Measurements from ENCODE around the gene CLP1. TPM values are rescaled to one million over a fixed set of nuclear protein-coding genes. Genes with fewer than 3 reads are reported as not detected.

CLP1 gene
- total and polyA plus RNA-seq, 9 donors, result 5.5 to 11.9 (median 10.5) TPM

DNA sequence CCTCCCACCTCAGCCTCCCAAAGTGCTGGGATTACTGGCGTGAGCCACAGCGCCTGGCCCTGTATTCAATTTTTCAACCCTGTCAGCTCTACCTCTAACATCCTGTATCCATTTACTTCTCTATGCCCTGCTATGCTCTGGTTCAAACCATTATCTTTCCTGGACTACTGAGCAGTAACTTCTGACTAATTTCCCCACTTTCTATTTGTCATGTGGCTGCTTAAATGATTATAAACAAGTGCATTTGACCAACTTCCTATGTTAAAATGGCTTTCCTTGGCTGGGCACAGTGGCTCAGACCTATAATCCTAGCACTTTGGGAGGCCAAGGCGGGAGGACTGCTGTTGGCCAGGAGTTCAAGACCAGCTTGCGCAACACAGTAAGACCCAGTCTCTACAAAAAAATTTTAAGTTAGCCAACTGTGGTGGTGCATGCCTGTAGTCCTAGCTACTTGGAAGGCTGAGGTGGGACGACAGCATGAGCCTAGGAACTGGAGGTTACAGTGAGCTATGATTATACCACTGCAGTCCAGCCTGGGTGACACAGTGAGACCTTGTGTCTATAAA, 52.3 kb downstream of the CLP1 start:
- Histone ChIP-seq H3K4me1 (ENCODE audit: insufficient read depth) (peaks cover 14% of the 10 kb centered on the region), H3K27me3 (no peaks in the 10 kb centered on the region), H3K9me3 (no peaks in the 10 kb centered on the region), H3K36me3 (no peaks in the 10 kb centered on the region), H3K27ac (no peak overlapping the region), H3K4me3 (no peak overlapping the region)
- 90 to 96% (median 92%) methylated on average over 5 of the region's 5 CpGs for WGBS, 3 donors
- no peak for TF ChIP-seq EP300 (IDR thresholded peaks at IDR 0.05)
- intact Hi-C loops (cut with DNase I), result no loop called here
- no peak for DNase-seq

MicroRNAs within 50 kb of the gene (microRNA counts, 767-probe panel; counts per million panel counts)
- microRNA hsa-miR-130a-3p, result 6,138 counts per million, percentile 97 among the panel's probes with 10 or more counts

Small RNA genes within 50 kb of the gene (microRNA-seq; reads per million reads assigned to microRNA genes)
- 11,354 to 19,552 (median 11,445) reads per million in 3 donors for gene MIR130A

Small RNA genes within 50 kb of the gene (small RNA-seq; reads per million reads assigned to genes)
- 659 reads per million, percentile 96 among the genes with 10 or more reads in this experiment for gene MIR130A

Other genes starting within 250 kb of the CLP1 start
- gene SLC43A3, start 230.6 kb upstream of the CLP1 start, total RNA-seq, result 10 to 100 TPM; 17.0 to 47.2 (median 36.3) TPM
- gene SLC43A3, start 230.6 kb upstream of the CLP1 start, polyA plus RNA-seq, result 10 to 100 TPM; 21.2 to 69.3 TPM
- gene RTN4RL2, start 197.2 kb upstream of the CLP1 start, total RNA-seq, result 1 to 10 TPM in 2 of 7 donors, under 1 TPM in 5; 0.23 to 2.0 (median 0.83) TPM
- under 1 TPM in 1 of 2 donors, not detected in 1; 0.53 TPM for gene RTN4RL2, start 197.2 kb upstream of the CLP1 start, polyA plus RNA-seq
- gene SLC43A1, start 142.1 kb upstream of the CLP1 start, total RNA-seq, result 10 to 100 TPM; 11.5 to 23.5 (median 18.6) TPM
- gene SLC43A1, start 142.1 kb upstream of the CLP1 start, polyA plus RNA-seq, result 10 to 100 TPM; 14.8 to 30.4 TPM
- 10 to 100 TPM; 23.4 to 42.0 (median 38.0) TPM for gene TIMM10, start 127.0 kb upstream of the CLP1 start, total RNA-seq
- gene TIMM10, start 127.0 kb upstream of the CLP1 start, polyA plus RNA-seq, result 10 to 100 TPM; 32.0 to 36.2 TPM
- gene SMTNL1, start 120.2 kb upstream of the CLP1 start, total RNA-seq, result not detected
- not detected for gene SMTNL1, start 120.2 kb upstream of the CLP1 start, polyA plus RNA-seq
- gene UBE2L6, start 90.1 kb upstream of the CLP1 start, total RNA-seq, result 10 to 100 TPM; 27.2 to 71.0 (median 59.7) TPM
- 100 to 1,000 TPM in 1 of 2 donors, 10 to 100 TPM in 1; 51.1 to 114 TPM for gene UBE2L6, start 90.1 kb upstream of the CLP1 start, polyA plus RNA-seq
- 100 to 1,000 TPM; 454 to 906 (median 709) TPM for gene SERPING1, start 60.1 kb upstream of the CLP1 start, total RNA-seq
- 1,000 to 10,000 TPM in 1 of 2 donors, 100 to 1,000 TPM in 1; 731 to 2,358 TPM for gene SERPING1, start 60.1 kb upstream of the CLP1 start, polyA plus RNA-seq
- 10 to 100 TPM in 1 of 7 donors, 1 to 10 TPM in 6; 2.1 to 12.9 (median 4.4) TPM for gene YPEL4, start 7.8 kb upstream of the CLP1 start, total RNA-seq
- 10 to 100 TPM in 1 of 2 donors, 1 to 10 TPM in 1; 7.1 to 15.3 TPM for gene YPEL4, start 7.8 kb upstream of the CLP1 start, polyA plus RNA-seq
- 10 to 100 TPM; 19.9 to 54.1 (median 39.9) TPM for gene ZDHHC5, start 10.4 kb downstream of the CLP1 start, total RNA-seq
- gene ZDHHC5, start 10.4 kb downstream of the CLP1 start, polyA plus RNA-seq, result 10 to 100 TPM; 22.3 to 62.6 TPM
- gene MED19, start 54.5 kb downstream of the CLP1 start, total RNA-seq, result 10 to 100 TPM in 6 of 7 donors, 1 to 10 TPM in 1; 9.8 to 18.2 (median 13.0) TPM
- gene MED19, start 54.5 kb downstream of the CLP1 start, polyA plus RNA-seq, result 10 to 100 TPM; 13.8 to 19.8 TPM
- 10 to 100 TPM; 31.5 to 86.2 (median 56.8) TPM for gene TMX2, start 54.8 kb downstream of the CLP1 start, total RNA-seq
- 100 to 1,000 TPM in 1 of 2 donors, 10 to 100 TPM in 1; 63.3 to 130 TPM for gene TMX2, start 54.8 kb downstream of the CLP1 start, polyA plus RNA-seq
- 100 to 1,000 TPM in 5 of 7 donors, 10 to 100 TPM in 2; 88.1 to 244 (median 107) TPM for gene SELENOH, start 83.7 kb downstream of the CLP1 start, total RNA-seq
- 100 to 1,000 TPM in 1 of 2 donors, 10 to 100 TPM in 1; 33.9 to 142 TPM for gene SELENOH, start 83.7 kb downstream of the CLP1 start, polyA plus RNA-seq
- gene BTBD18, start 94.1 kb downstream of the CLP1 start, total RNA-seq, result not detected
- gene BTBD18, start 94.1 kb downstream of the CLP1 start, polyA plus RNA-seq, result under 1 TPM in 1 of 2 donors, not detected in 1; 0.02 TPM
- gene CTNND1, start 104.0 kb downstream of the CLP1 start, total RNA-seq, result 100 to 1,000 TPM in 6 of 7 donors, 10 to 100 TPM in 1; 58.4 to 134 (median 119) TPM
- gene CTNND1, start 104.0 kb downstream of the CLP1 start, polyA plus RNA-seq, result 100 to 1,000 TPM in 1 of 2 donors, 10 to 100 TPM in 1; 40.3 to 153 TPM